ENCODE results near the gene HS3ST4. TPM values are rescaled to one million over a fixed set of nuclear protein-coding genes. Genes with fewer than 3 reads are reported as not detected.

The HS3ST4 gene
- total and polyA plus RNA-seq, 2 donors (not counting 1 experiment from before 2014, with no cell fraction given): not detected

DNA sequence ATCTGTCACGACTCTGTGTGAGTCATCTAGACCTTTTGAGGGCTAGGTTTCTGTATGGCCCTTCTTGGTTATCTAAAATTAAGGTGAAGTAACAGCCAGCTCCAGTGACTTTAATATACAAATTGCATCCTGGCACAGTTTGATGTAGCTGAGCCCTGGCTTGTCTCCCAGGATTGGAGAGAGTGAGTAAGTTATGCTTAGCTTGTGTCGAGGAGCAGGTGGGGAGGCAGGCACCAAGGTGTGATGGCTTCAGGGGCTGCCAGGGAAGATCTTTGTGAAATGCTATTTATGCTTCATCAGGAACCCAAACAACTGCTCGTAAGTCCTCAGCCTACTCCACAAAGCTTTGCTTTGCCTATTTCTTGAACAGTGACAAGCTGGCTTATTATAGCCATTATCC lies 261.2 kb downstream of the HS3ST4 start:
- H2AFZ ChIP-seq (ENCODE audit: insufficient read depth, low read depth, low read length, poor library complexity, severe bottlenecking): no peak overlapping the region
- no peaks in the 10 kb centered on the region for H3K9me3 ChIP-seq (ENCODE audit: control extremely low read depth in 1 of 3, control insufficient read depth in 2 of 3, insufficient read depth in 1 of 3, low read length in 2 of 3)
- no peak overlapping the region for H3K9ac ChIP-seq (ENCODE audit: low read length)
- ChIA-PET CTCF (no interaction called here), POLR2A (no interaction called here)
- no peaks in the 10 kb centered on the region for H3K4me1 ChIP-seq (ENCODE audit: control insufficient read depth in 2 of 2, insufficient read depth in 2 of 2, low read length in 2 of 2)
- no peak overlapping the region for H3K27ac ChIP-seq (ENCODE audit: low read length in 2 of 2)
- no peaks in the 10 kb centered on the region for H3K9me3 Mint-ChIP-seq (ENCODE audit: insufficient read depth)
- H3K79me2 ChIP-seq (ENCODE audit: control insufficient read depth, insufficient read depth, low read length): no peaks in the 10 kb centered on the region
- H3K4me3 Mint-ChIP-seq: no peak overlapping the region
- WGBS (ENCODE audit: insufficient coverage): 56% methylated on average over 2 of the region's 3 CpGs
- peaks cover 4% of the 10 kb centered on the region for H3K27me3 Mint-ChIP-seq
- no peak overlapping the region for H3K27ac Mint-ChIP-seq
- H3K27me3 ChIP-seq (replicated peaks in 1 of 4; ENCODE audit: control extremely low read depth in 1 of 4, control insufficient read depth in 3 of 4, insufficient read depth in 4 of 4, low read length in 3 of 4): no peaks in the 10 kb centered on the region
- TF ChIP-seq CTCF (IDR thresholded peaks at IDR 0.05): no peak
- no peak for TF ChIP-seq EZH2 (IDR thresholded peaks at IDR 0.05; ENCODE audit: borderline replicate concordance, insufficient read depth, low read depth, low read length, poor library complexity, severe bottlenecking)
- H3K4me3 ChIP-seq (ENCODE audit: control extremely low read depth in 1 of 5, extremely low read depth in 1 of 5, insufficient read depth in 1 of 5, low read depth in 2 of 5, low read length in 4 of 5): no peak overlapping the region
- no peaks in the 10 kb centered on the region for H3K36me3 ChIP-seq (replicated peaks in 1 of 2; ENCODE audit: control extremely low read depth in 1 of 2, control insufficient read depth in 1 of 2, extremely low read depth in 1 of 2, insufficient read depth in 2 of 2, low read length in 1 of 2)
- intact Hi-C loops (cut with micrococcal nuclease): no loop called here
- DNase-seq: no peak
- H4K20me1 ChIP-seq (ENCODE audit: control insufficient read depth, insufficient read depth, low read length, poor library complexity, severe bottlenecking): no peaks in the 10 kb centered on the region
- H3K4me2 ChIP-seq (replicated peaks; ENCODE audit: low read depth, low read length, poor library complexity, severe bottlenecking): no peak overlapping the region
- no peak for ATAC-seq (ENCODE audit: low read depth)
- no peaks in the 10 kb centered on the region for H3K4me1 Mint-ChIP-seq

DNA sequence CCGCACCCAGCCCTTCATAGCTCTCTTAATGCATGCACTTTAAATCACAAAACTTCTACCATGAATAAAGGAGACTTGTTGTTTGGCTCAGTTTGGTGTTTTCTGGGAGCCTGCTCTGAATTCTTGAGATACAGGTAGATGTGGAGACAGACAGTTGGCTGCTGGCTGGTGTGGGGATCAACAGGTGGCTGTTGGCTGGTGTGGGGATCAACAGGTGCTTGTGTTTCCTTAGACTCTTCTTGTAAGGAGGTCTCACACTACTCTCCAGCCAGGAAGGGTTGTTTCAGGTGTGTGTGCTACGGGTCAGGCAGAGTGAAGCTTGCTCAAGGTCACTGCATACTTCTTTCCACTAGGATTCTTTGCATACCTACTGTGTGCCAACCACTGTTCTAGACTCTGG lies 265.9 kb downstream of the HS3ST4 start:
- DNase-seq (no peak), ATAC-seq (ENCODE audit: low read depth) (no peak)
- H3K9me3 Mint-ChIP-seq (ENCODE audit: insufficient read depth): no peaks in the 10 kb centered on the region
- H3K27me3 ChIP-seq (replicated peaks in 1 of 4; ENCODE audit: control extremely low read depth in 1 of 4, control insufficient read depth in 3 of 4, insufficient read depth in 4 of 4, low read length in 3 of 4): no peaks in the 10 kb centered on the region
- H4K20me1 ChIP-seq (ENCODE audit: control insufficient read depth, insufficient read depth, low read length, poor library complexity, severe bottlenecking): no peaks in the 10 kb centered on the region
- H3K4me3 ChIP-seq (ENCODE audit: control extremely low read depth in 1 of 5, extremely low read depth in 1 of 5, insufficient read depth in 1 of 5, low read depth in 2 of 5, low read length in 4 of 5): no peak overlapping the region
- H2AFZ ChIP-seq (ENCODE audit: insufficient read depth, low read depth, low read length, poor library complexity, severe bottlenecking): no peak overlapping the region
- no CpG with 5 or more reads among the region's 2 CpGs for WGBS (ENCODE audit: insufficient coverage)
- no peak for TF ChIP-seq CTCF (IDR thresholded peaks at IDR 0.05)
- no peak for TF ChIP-seq EZH2 (IDR thresholded peaks at IDR 0.05; ENCODE audit: borderline replicate concordance, insufficient read depth, low read depth, low read length, poor library complexity, severe bottlenecking)
- no peak overlapping the region for H3K27ac ChIP-seq (ENCODE audit: low read length in 2 of 2)
- no peak overlapping the region for H3K4me2 ChIP-seq (replicated peaks; ENCODE audit: low read depth, low read length, poor library complexity, severe bottlenecking)
- no peak overlapping the region for H3K4me3 Mint-ChIP-seq
- intact Hi-C loops (cut with micrococcal nuclease): no loop called here
- no peak overlapping the region for H3K9ac ChIP-seq (ENCODE audit: low read length)
- no peaks in the 10 kb centered on the region for H3K9me3 ChIP-seq (ENCODE audit: control extremely low read depth in 1 of 3, control insufficient read depth in 2 of 3, insufficient read depth in 1 of 3, low read length in 2 of 3)
- H3K4me1 ChIP-seq (ENCODE audit: control insufficient read depth in 2 of 2, insufficient read depth in 2 of 2, low read length in 2 of 2): no peaks in the 10 kb centered on the region
- no peak overlapping the region for H3K27ac Mint-ChIP-seq
- no peaks in the 10 kb centered on the region for H3K36me3 ChIP-seq (replicated peaks in 1 of 2; ENCODE audit: control extremely low read depth in 1 of 2, control insufficient read depth in 1 of 2, extremely low read depth in 1 of 2, insufficient read depth in 2 of 2, low read length in 1 of 2)
- ChIA-PET POLR2A (no interaction called here), CTCF (no interaction called here)
- peaks cover 4% of the 10 kb centered on the region for H3K27me3 Mint-ChIP-seq
- H3K4me1 Mint-ChIP-seq: no peaks in the 10 kb centered on the region
- H3K79me2 ChIP-seq (ENCODE audit: control insufficient read depth, insufficient read depth, low read length): no peaks in the 10 kb centered on the region

All from B cell (primary cell).